ENCODE measurements around the gene ADCY5.

ADCY5 gene

GRCh38 chr3:123404391-123404790, 44.5 kb downstream of the ADCY5 start:
- TF ChIP-seq CTCF (IDR thresholded peaks at IDR 0.05; ENCODE audit: low read length, missing control alignments): no peak
- H3K4me3 ChIP-seq (replicated peaks; ENCODE audit: low read depth, low read length): no peak overlapping the region
- DNase-seq (ENCODE audit: low read depth): no peak

- no peak for TF ChIP-seq CTCF (IDR thresholded peaks at IDR 0.05; ENCODE audit: low read length, missing control alignments)
- no peak overlapping the region for H3K4me3 ChIP-seq (replicated peaks; ENCODE audit: low read depth, low read length)
- DNase-seq (ENCODE audit: low read depth): no peak
These were observed 46.9 kb downstream of the ADCY5 start for GRCh38 chr3:123401836-123402530.

- no peak for DNase-seq (ENCODE audit: low read depth)
- H3K4me3 ChIP-seq (replicated peaks; ENCODE audit: low read depth, low read length): no peak overlapping the region
- TF ChIP-seq CTCF (IDR thresholded peaks at IDR 0.05; ENCODE audit: low read length, missing control alignments): no peak
These were observed 48.7 kb downstream of the ADCY5 start for GRCh38 chr3:123400169-123400568.

- no peak overlapping the region for H3K4me3 ChIP-seq (replicated peaks; ENCODE audit: low read depth, low read length)
- no peak for TF ChIP-seq CTCF (IDR thresholded peaks at IDR 0.05; ENCODE audit: low read length, missing control alignments)
- DNase-seq (ENCODE audit: low read depth): no peak
These were observed 49.2 kb downstream of the ADCY5 start for GRCh38 chr3:123399653-123400052.

GRCh38 chr3:123397921-123398785, 50.7 kb downstream of the ADCY5 start:
- no peak overlapping the region for H3K4me3 ChIP-seq (replicated peaks; ENCODE audit: low read depth, low read length)
- TF ChIP-seq CTCF (IDR thresholded peaks at IDR 0.05; ENCODE audit: low read length, missing control alignments): no peak
- DNase-seq (ENCODE audit: low read depth): no peak

- no peak overlapping the region for H3K4me3 ChIP-seq (replicated peaks; ENCODE audit: low read depth, low read length)
- TF ChIP-seq CTCF (IDR thresholded peaks at IDR 0.05; ENCODE audit: low read length, missing control alignments): no peak
- DNase-seq (ENCODE audit: low read depth): no peak
These were observed 51.8 kb downstream of the ADCY5 start for GRCh38 chr3:123397050-123397590.

Data from fibroblast of pulmonary artery (primary cell).